Fibroblast of lung (primary cell): ENCODE measurements around the gene DPYSL4. TPM values are rescaled to one million over a fixed set of nuclear protein-coding genes. Genes with fewer than 3 reads are reported as not detected.

Experiments used
- DNase-seq, 2 donors: peaks; one replicate each; pipeline versions ENCODE4 v3.0.0 to v3.0.0-alpha.2; 2010; ENCODE audit warnings: low read depth in 2 of 2
- H2AFZ ChIP-seq: 2 replicates; pipeline ENCODE4 v1.5.1; 2012; ENCODE audit warnings: low read length, control low read depth, inconsistent platforms
- H3K27ac ChIP-seq: 2 replicates; pipeline ENCODE4 v1.5.1; 2011; ENCODE audit warnings: low read length, control low read depth; ENCODE audit not compliant: insufficient read depth
- H3K27me3 ChIP-seq: 2 replicates; pipeline ENCODE4 v1.5.1; 2011; ENCODE audit warnings: mild to moderate bottlenecking, low read length; ENCODE audit not compliant: control insufficient read depth, insufficient read depth
- H3K36me3 ChIP-seq: 2 replicates; pipeline ENCODE4 v1.5.1; 2011; ENCODE audit warnings: low read length; ENCODE audit not compliant: control insufficient read depth, insufficient read depth
- H3K4me1 ChIP-seq: 2 replicates; pipeline ENCODE4 v1.5.1; 2011; ENCODE audit warnings: low read length; ENCODE audit not compliant: control insufficient read depth, insufficient read depth; ENCODE audit errors: extremely low read depth
- H3K4me2 ChIP-seq: 2 replicates; pipeline ENCODE4 v1.5.1; 2011; ENCODE audit warnings: low read length, control low read depth; ENCODE audit not compliant: insufficient read depth; ENCODE audit errors: extremely low read depth
- H3K4me3 ChIP-seq, 4 experiments: fragments of 200-600 bp in 1 of 4; sonication (generic) in 1 of 4; replicated peaks in 1 of 4; 2 replicates each; pipeline ENCODE4 v1.5.1; 2011 to 2016; ENCODE audit warnings: low read length in 4 of 4, low read depth in 3 of 4, mild to moderate bottlenecking in 3 of 4, control low read depth in 2 of 4, inconsistent platforms in 1 of 4, mixed read lengths in 1 of 4; ENCODE audit not compliant: insufficient read depth in 1 of 4; ENCODE audit errors: control extremely low read depth in 1 of 4
- H3K79me2 ChIP-seq: 2 replicates; pipeline ENCODE4 v1.5.1; 2012; ENCODE audit warnings: mild to moderate bottlenecking, low read length, inconsistent platforms; ENCODE audit not compliant: control insufficient read depth, insufficient read depth
- H3K9ac ChIP-seq: 2 replicates; pipeline ENCODE4 v1.5.1; 2011; ENCODE audit warnings: mild to moderate bottlenecking, low read length, control low read depth; ENCODE audit not compliant: insufficient read depth
- H3K9me3 ChIP-seq: 2 replicates; pipeline ENCODE4 v1.5.1; 2012; ENCODE audit warnings: low read depth, low read length; ENCODE audit not compliant: control insufficient read depth, insufficient read depth
- H4K20me1 ChIP-seq: 2 replicates; pipeline ENCODE4 v1.5.1; 2011; ENCODE audit warnings: low read length; ENCODE audit not compliant: control insufficient read depth, insufficient read depth; ENCODE audit errors: extremely low read depth
- EZH2 ChIP-seq: IDR thresholded peaks from 2 replicates; pipeline ENCODE4 v1.5.1; 2012; ENCODE audit warnings: low read length, control low read depth, mild to moderate bottlenecking; ENCODE audit errors: missing control alignments
- polyA plus RNA-seq, 2 donors: library from polyadenylated mRNA; depleted of rRNA in 1 of 2; stranded (reverse) in 1 of 2; unstranded in 1 of 2; fragments of >200 nt; gene quantifications; 2 replicates each; pipeline ENCODE4 v1.2.1, GENCODE V29; 2011 to 2012; ENCODE audit warnings: missing spikeins in 1 of 2
- total RNA-seq: library from RNA; depleted of rRNA; stranded (reverse); fragments of >200 nt; gene quantifications from 2 replicates; pipeline ENCODE4 v1.2.1, GENCODE V29; 2014
- TF ChIP-seq, protein P1 (sequence below), 2 donors: IDR thresholded peaks in 1 of 2; conservative IDR thresholded peaks in 1 of 2; 1 replicate in 1 of 2; 2 replicates in 1 of 2; pipeline ENCODE4 v1.5.1; 2011 to 2012; ENCODE audit warnings: low read length in 2 of 2, control low read depth in 1 of 2, inconsistent platforms in 1 of 2, low read depth in 1 of 2, mild to moderate bottlenecking in 1 of 2

The DPYSL4 gene
- total and polyA plus RNA-seq, 2 donors (not counting 1 experiment from before 2014, with no cell fraction given) = 0.83 to 1.4 TPM

DNA sequence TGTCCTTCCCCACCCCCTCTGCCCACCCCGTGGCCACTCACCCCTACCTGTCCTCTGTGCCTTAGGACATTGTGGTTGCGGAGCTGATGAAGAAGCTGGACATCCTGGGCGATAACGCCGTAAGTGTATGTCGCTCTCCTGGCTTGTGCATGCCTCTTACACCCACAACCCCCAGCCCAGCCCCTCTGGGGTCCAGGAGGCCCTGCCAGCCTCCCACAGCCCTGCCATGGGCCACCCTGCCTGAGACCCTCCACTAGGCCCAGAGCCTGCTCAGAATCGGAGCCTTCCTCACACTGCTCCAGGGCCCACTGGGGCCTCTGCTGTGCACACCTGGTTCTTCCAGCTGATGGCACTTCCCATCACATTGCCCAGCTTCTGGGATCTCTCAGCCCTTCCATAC, 36.8 kb upstream of the DPYSL4 start:
- no peak overlapping the region for H2AFZ ChIP-seq
- H3K36me3 ChIP-seq = no peaks in the 10 kb centered on the region
- no peaks in the 10 kb centered on the region for H3K27me3 ChIP-seq
- no peak overlapping the region for H3K27ac ChIP-seq
- H3K79me2 ChIP-seq = no peaks in the 10 kb centered on the region
- TF ChIP-seq EZH2 = no peak
- TF ChIP-seq, protein P1, sequence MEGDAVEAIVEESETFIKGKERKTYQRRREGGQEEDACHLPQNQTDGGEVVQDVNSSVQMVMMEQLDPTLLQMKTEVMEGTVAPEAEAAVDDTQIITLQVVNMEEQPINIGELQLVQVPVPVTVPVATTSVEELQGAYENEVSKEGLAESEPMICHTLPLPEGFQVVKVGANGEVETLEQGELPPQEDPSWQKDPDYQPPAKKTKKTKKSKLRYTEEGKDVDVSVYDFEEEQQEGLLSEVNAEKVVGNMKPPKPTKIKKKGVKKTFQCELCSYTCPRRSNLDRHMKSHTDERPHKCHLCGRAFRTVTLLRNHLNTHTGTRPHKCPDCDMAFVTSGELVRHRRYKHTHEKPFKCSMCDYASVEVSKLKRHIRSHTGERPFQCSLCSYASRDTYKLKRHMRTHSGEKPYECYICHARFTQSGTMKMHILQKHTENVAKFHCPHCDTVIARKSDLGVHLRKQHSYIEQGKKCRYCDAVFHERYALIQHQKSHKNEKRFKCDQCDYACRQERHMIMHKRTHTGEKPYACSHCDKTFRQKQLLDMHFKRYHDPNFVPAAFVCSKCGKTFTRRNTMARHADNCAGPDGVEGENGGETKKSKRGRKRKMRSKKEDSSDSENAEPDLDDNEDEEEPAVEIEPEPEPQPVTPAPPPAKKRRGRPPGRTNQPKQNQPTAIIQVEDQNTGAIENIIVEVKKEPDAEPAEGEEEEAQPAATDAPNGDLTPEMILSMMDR (conservative IDR thresholded peaks at IDR 0.05 in 1 of 2, IDR thresholded peaks at IDR 0.05 in 1 of 2; ENCODE audit: low read depth in 1 of 2, low read length in 2 of 2) = no peak
- H3K9ac ChIP-seq = no peak overlapping the region
- DNase-seq = no peak
- H3K9me3 ChIP-seq = no peaks in the 10 kb centered on the region
- no peak overlapping the region for H3K4me2 ChIP-seq
- H4K20me1 ChIP-seq = no peaks in the 10 kb centered on the region
- H3K4me1 ChIP-seq = no peaks in the 10 kb centered on the region
- H3K4me3 ChIP-seq = no peak overlapping the region

DNA sequence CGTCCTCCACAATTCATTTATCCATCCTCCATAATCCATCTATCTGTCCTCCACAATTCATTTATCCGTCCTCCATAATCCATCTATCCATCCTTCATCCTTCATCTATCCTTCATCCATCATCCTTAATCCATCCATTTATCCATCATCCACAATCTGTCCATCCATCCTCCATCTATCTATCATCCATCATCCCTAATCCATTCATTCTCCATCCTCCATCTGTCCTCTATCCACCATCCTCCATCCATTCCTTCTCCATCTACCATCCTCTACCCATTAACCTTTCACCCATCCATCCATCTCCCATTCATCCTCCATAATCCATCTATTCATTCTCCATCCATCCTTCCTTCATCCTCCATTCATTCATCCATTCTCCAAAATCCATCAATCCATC, 36.0 kb upstream of the DPYSL4 start:
- no peaks in the 10 kb centered on the region for H3K36me3 ChIP-seq
- TF ChIP-seq EZH2 = no peak
- TF ChIP-seq, protein P1 (conservative IDR thresholded peaks at IDR 0.05 in 1 of 2, IDR thresholded peaks at IDR 0.05 in 1 of 2; ENCODE audit: low read depth in 1 of 2, low read length in 2 of 2) = no peak
- H2AFZ ChIP-seq = no peak overlapping the region
- no peaks in the 10 kb centered on the region for H4K20me1 ChIP-seq
- H3K27me3 ChIP-seq = no peaks in the 10 kb centered on the region
- no peak for DNase-seq
- no peak overlapping the region for H3K4me3 ChIP-seq
- no peaks in the 10 kb centered on the region for H3K4me1 ChIP-seq
- H3K27ac ChIP-seq = no peak overlapping the region
- H3K9me3 ChIP-seq = no peaks in the 10 kb centered on the region
- H3K4me2 ChIP-seq = no peak overlapping the region
- no peak overlapping the region for H3K9ac ChIP-seq
- H3K79me2 ChIP-seq = no peaks in the 10 kb centered on the region

DNA sequence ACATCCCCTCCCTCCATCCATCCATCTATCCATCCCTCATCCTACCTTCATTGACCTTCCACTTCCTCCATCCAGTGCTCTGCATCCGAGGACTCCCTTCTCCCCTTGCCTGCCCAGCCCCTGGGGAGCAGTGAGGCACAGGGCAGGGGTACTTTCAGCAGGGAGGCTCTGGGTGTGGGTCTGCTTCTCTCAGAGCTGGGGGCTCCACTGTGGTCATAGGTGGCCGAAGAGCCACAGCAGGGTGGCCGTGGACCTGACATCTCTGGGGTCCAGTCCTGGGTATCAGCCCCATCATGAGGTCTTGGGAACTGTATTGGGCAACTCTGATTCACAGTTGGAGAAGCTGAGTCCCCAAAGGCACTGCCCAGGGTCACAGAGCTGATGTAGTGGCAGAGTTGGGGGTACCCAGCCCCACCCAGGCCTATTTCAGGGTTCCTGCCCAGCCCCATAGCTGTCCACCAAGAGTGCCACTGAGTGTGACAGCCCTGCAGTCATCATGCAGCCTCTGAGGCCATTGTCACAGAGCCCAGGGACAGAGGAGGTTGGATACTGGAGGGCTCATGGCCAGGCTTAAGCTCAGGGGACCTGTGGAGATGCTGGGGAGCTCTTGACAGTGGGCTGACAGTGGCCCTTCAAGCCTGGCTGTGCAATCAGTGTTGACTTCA, 35.3 kb upstream of the DPYSL4 start:
- no peak overlapping the region for H2AFZ ChIP-seq
- H3K36me3 ChIP-seq = no peaks in the 10 kb centered on the region
- no peak overlapping the region for H3K9ac ChIP-seq
- no peaks in the 10 kb centered on the region for H3K27me3 ChIP-seq
- no peak overlapping the region for H3K4me2 ChIP-seq
- H3K79me2 ChIP-seq = no peaks in the 10 kb centered on the region
- no peaks in the 10 kb centered on the region for H4K20me1 ChIP-seq
- TF ChIP-seq EZH2 = no peak
- TF ChIP-seq, protein P1 (conservative IDR thresholded peaks at IDR 0.05 in 1 of 2, IDR thresholded peaks at IDR 0.05 in 1 of 2; ENCODE audit: low read depth in 1 of 2, low read length in 2 of 2) = no peak
- no peak for DNase-seq
- H3K9me3 ChIP-seq = no peaks in the 10 kb centered on the region
- no peaks in the 10 kb centered on the region for H3K4me1 ChIP-seq
- H3K27ac ChIP-seq = no peak overlapping the region
- no peak overlapping the region for H3K4me3 ChIP-seq
